OCI-M2 (cell line): ENCODE measurements around the gene NT5C3A.
"Not testable (repeated sequence)": the region's sequence is repeated elsewhere in the genome, so short reads cannot be mapped to it uniquely, and the experiment has no call there.

ENCODE experiments used
- DNase-seq: peaks from one replicate; lab custom pipeline; 2025; ENCODE audit not compliant: unreplicated experiment; lab: John Stamatoyannopoulos, UW

Gene NT5C3A

GRCh38 chr7:33043501-33044400, 18.8 kb downstream of the NT5C3A start:
- DNase-seq, result no peak

DNA sequence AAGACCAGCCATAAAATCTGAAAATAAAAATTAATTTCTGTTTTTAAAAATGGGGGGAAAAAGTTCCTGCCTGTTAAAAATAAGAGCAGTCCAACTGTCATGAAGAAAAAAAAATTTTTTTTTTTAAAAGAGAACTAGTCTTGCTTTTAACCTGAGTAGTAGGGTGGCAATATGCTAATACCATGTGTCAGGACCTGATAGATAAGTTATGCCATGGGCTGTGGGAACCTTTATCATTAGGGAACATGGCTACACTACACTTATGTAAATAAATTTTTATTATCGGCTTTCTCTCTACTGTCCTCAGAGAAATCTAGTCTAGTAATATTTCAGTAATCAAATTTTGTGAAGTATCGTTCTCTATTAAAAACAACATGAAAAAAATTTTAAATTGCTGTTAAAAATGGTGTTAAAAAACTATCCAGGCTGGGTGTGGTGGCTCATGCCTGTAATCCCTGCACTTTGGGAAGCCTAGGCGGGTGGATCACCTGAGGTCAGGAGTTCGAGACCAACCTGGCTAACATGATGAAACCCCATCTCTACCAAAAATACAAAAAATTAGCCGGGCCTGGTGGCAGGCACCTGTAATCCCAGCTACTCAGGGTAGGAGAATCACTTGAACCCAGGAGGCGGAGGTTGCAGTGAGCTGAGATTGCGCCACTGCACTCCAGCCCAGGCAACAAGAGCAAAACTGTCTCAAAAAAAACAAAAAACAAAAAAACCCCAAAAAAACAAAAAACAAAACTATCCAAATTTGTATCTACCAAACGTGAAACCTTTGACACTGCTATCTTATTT, 20.7 kb downstream of the NT5C3A start:
- DNase-seq, result no peak

DNA sequence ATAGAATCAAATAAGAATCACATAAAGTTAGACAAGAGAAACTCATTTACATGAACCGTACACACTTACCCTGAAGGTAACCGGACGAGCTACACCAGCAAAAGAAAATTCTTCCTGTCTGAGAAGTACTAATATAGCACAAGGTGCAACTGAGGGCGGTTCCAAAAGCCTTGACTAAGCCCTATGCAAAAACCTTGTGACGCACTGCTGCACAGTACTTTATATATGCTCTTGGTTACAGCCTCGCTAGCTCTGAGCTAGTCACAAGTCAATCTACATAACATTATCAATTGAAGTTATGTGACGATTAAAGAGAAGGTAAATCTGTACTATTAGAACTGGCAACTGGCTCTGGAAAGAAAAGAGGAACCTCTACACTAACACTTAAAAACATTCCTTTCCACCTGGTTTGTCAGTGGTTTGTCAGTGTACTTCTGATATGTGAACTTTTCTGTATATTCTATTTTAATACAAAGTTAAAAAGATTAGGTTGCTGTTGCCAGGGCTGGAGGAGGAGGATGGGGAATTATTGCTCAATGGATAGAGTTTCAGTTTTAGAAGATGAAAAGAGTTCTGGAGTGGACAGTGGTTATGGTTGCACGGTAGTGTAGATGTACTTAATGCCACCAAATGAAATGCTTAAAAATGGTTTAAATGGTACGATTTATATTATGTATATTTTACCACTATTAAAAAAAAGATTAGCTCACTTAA, 21.6 kb downstream of the NT5C3A start:
- no peak for DNase-seq

DNA sequence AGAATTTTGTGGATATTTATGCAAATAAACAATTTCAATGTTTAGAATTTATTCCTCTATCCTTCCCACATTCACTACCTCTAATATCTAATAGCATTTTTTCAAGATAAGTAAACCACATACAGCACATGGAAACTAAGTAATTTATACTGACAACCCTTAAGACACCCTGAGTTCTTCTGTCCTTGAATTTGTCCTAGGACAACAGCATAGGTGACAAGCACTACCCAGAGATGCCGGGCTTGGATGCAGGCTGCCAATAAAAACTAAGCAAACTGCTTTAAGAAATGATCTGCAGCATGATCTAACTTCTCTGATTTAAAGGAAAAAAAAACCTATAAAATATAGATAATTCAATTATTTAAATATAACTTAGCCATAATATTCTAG, 22.7 kb downstream of the NT5C3A start:
- no peak for DNase-seq

GRCh38 chr7:33039257-33039902, 23.2 kb downstream of the NT5C3A start:
- DNase-seq, result no peak

DNA sequence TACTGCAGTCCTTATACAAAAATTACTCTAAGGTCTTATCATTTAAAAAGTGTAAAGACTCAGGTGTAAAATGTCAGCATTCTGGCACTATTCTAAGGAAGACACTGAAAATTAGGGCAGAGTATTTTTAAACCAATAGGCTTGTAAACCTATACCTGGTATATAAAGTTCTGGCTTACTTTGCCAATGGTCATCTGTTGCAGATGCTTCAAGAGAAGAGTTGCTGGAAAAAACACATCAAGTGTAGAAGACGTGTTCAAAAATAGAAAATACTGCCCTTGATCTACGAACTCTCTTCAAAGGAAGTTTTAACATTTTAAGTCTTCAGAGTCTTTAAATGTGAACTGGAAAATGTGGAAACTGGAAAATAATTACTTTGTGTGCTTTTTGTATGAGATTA, 23.9 kb downstream of the NT5C3A start:
- no peak for DNase-seq

- no peak for DNase-seq
Measured at GRCh38 chr7:33035776-33036175, 26.8 kb downstream of the NT5C3A start.

GRCh38 chr7:33024189-33024757, 38.3 kb downstream of the NT5C3A start:
- no peak for DNase-seq

DNA sequence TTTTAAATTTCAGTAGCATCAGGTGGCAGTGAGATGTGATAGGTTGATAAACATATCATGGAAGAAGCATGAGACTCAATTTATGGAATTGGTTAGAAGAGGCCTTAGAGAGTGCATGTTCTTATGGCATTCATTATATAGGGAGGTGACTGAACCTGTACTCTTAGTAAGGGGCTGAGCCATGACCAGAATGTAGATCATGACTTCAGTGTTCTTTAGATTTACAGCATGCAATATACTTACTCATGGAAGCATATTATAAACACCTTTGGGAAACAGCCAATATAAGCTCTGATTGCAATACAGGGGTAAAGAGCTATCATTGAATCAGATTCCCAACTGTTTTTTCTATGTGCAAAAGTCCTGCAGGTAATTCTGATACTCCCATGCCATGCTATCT, 50.2 kb downstream of the NT5C3A start:
- DNase-seq, result no peak

DNA sequence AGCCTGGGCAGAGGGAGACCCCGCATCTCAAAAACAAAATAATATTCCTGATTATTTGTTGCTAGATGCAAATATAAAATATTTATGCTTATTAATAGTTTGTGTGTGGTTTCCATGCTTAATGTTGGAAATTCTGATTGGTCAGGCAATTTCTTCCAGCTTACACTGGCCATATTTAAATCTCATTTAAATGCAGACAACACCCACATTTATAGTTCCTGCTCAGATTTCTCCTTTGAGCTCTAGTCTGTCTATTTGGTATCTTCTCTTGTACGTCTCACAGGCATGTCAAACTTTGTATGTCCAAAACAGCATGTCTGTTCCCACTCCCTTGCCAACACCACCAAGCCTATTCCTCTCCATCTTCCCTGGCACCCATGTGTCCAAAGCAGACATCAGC, 52.8 kb downstream of the NT5C3A start:
- DNase-seq, result no peak

GRCh38 chr7:33005690-33006089, 56.9 kb downstream of the NT5C3A start:
- not testable (repeated sequence) for DNase-seq

DNA sequence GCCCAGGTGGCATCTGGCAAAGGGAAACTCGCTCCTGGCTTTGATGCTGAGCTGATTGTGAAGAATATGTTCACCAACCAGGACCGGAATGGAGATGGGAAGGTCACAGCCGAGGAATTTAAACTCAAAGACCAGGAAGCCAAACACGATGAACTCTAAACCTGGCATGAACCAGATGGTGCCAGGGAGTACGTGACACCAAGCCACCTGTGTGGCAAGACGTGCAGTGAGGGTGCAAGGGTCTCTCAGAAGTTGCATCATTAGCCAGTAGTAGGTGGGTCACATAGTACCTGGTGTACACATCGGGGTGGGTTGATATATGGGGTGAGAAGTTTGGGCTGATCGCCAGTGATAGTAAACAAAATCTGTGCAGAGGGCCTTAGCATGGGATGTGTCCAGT, 57.4 kb downstream of the NT5C3A start:
- not testable (repeated sequence) for DNase-seq

DNA sequence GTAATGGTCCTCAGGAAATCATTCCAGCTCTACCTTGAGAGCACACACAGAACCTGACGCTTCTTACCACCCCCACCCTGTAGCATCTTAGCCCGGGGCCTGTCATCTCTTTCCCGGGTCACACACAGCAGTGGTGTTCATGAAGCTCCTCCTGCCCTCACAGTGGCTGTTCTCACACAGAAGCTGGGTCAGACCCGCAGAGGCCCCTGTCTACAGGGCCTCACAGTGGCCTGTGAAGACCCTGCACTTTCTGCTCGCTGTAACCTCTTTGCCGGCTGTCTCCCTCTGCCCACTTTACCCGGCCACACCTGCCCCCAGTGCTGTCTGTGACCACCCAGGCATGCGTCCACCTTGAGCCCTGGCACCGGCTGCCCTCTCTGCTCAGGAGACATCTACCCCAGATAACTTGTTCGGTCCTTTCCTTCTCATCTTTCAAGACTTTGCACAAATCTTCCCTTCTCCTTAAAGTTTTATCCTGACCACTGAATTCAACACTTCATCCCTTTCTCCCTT, 58.4 kb downstream of the NT5C3A start:
- not testable (repeated sequence) for DNase-seq

- DNase-seq, result not testable (repeated sequence)
Measured at GRCh38 chr7:33003111-33003510, 59.5 kb downstream of the NT5C3A start.

DNA sequence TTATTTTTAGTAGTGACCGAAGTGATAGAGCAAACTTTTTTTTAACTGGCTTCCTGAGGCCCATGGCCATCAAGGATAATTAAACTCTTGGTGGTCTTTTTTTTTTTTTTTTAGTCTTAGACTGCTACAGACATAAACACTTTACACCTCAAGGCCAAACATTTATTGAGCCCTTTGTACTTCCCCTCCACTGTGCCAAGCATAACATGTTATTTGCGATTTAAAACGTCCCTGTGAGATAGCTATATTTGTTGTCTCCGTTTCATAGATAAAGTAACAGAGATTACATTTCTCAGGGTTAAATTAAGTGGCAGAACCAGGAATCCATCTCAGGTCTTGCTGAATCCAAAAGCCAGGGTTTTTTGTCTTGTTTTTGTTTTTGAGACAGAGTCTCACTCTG, 63.2 kb downstream of the NT5C3A start:
- DNase-seq, result not testable (repeated sequence)

DNA sequence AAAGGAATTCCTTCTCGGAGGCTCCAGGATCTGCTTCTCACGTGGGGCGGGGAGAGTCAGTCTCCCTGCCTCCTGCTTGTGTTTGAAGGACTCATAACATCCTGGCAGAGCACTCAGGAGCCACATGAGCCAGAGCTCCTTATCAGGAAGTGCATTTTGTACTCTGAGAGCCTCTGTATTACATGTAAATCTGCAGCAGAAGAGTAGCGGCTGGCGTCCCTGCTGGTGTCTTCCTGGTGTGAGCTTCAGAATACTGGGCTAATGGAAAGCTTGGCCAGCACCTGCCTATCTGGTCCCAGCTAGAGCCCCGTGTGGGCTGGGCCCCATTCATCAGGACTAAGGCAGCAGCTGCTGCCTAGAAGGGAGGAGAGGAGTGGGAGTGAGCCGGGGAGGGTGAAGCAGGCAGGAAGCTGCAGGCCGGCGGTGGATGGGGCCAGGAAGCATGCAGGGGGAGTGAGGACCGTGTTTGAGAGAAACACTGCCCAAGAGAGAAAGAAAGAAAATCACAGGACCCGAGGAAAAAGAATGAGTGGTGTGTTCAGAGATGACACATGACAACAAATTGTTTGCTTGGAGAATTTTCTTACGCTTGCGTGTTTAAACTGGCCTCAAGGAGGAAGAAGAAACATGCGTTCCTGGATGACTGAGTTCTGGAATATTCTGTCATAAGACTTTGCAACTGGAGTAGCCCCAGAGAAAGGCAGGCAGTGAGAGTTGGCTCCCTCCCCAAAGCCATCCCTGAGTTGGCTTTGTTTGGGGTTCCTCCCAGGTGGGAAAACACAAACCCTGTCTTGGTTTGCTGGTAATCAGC, 64.0 kb downstream of the NT5C3A start:
- peak; percentile 2 for DNase-seq

- not testable (repeated sequence) for DNase-seq
Measured at GRCh38 chr7:32997956-32998355, 64.6 kb downstream of the NT5C3A start.

GRCh38 chr7:32992750-32993149, 69.8 kb downstream of the NT5C3A start:
- not testable (repeated sequence) for DNase-seq

GRCh38 chr7:32991975-32992700, 70.4 kb downstream of the NT5C3A start:
- DNase-seq, result not testable (repeated sequence)
